ENCODE data around the gene STAT4.

The STAT4 gene

GRCh38 chr2:191145769-191146471 lies 4.9 kb downstream of the STAT4 start:
- no peak for DNase-seq (ENCODE audit: low read depth in 2 of 2)

- no peak for DNase-seq (ENCODE audit: low read depth in 2 of 2)
Measured at GRCh38 chr2:191144217-191144616, 6.6 kb downstream of the STAT4 start.

GRCh38 chr2:191143791-191144190 lies 7.0 kb downstream of the STAT4 start:
- no peak for DNase-seq (ENCODE audit: low read depth in 2 of 2)

- DNase-seq (ENCODE audit: low read depth in 2 of 2): no peak
Measured at GRCh38 chr2:191128911-191129304, 21.9 kb downstream of the STAT4 start.

GRCh38 chr2:191128172-191128910 lies 22.5 kb downstream of the STAT4 start:
- no peak for DNase-seq (ENCODE audit: low read depth in 2 of 2)

- DNase-seq (ENCODE audit: low read depth in 2 of 2): no peak
Measured at GRCh38 chr2:191127235-191127634, 23.6 kb downstream of the STAT4 start.

- no peak for DNase-seq (ENCODE audit: low read depth in 2 of 2)
Measured at GRCh38 chr2:191126386-191127085, 24.3 kb downstream of the STAT4 start.

GRCh38 chr2:191125646-191126045 lies 25.1 kb downstream of the STAT4 start:
- no peak for DNase-seq (ENCODE audit: low read depth in 2 of 2)

- DNase-seq (ENCODE audit: low read depth in 2 of 2): no peak
Measured at GRCh38 chr2:191122638-191123294, 28.0 kb downstream of the STAT4 start.

- DNase-seq (ENCODE audit: low read depth in 2 of 2): no peak
Measured at GRCh38 chr2:191117341-191117740, 33.5 kb downstream of the STAT4 start.

- no peak for DNase-seq (ENCODE audit: low read depth in 2 of 2)
Measured at GRCh38 chr2:191115804-191116203, 35.0 kb downstream of the STAT4 start.

- DNase-seq (ENCODE audit: low read depth in 2 of 2): peak in 1 of 2 donors; percentile 36
Measured at GRCh38 chr2:191115391-191115790, 35.4 kb downstream of the STAT4 start.

GRCh38 chr2:191114403-191114886 lies 36.3 kb downstream of the STAT4 start:
- peak in 1 of 2 donors; percentile 13 for DNase-seq (ENCODE audit: low read depth in 2 of 2)

GRCh38 chr2:191113761-191114160 lies 37.0 kb downstream of the STAT4 start:
- DNase-seq (ENCODE audit: low read depth in 2 of 2): no peak

GRCh38 chr2:191112448-191112901 lies 38.3 kb downstream of the STAT4 start:
- DNase-seq (ENCODE audit: low read depth in 2 of 2): no peak

GRCh38 chr2:191109888-191110287 lies 40.9 kb downstream of the STAT4 start:
- DNase-seq (ENCODE audit: low read depth in 2 of 2): no peak

GRCh38 chr2:191108331-191108730 lies 42.5 kb downstream of the STAT4 start:
- DNase-seq (ENCODE audit: low read depth in 2 of 2): no peak

- no peak for DNase-seq (ENCODE audit: low read depth in 2 of 2)
Measured at GRCh38 chr2:191105082-191105481, 45.7 kb downstream of the STAT4 start.

GRCh38 chr2:191103774-191104173 lies 47.0 kb downstream of the STAT4 start:
- no peak for DNase-seq (ENCODE audit: low read depth in 2 of 2)

GRCh38 chr2:191100216-191100615 lies 50.6 kb downstream of the STAT4 start:
- DNase-seq (ENCODE audit: low read depth in 2 of 2): no peak

- no peak for DNase-seq (ENCODE audit: low read depth in 2 of 2)
Measured at GRCh38 chr2:191087311-191087710, 63.5 kb downstream of the STAT4 start.

GRCh38 chr2:191086706-191087105 lies 64.1 kb downstream of the STAT4 start:
- no peak for DNase-seq (ENCODE audit: low read depth in 2 of 2)

Data from stimulated activated CD4-positive, alpha-beta T cell treated with anti-CD3 and anti-CD28 coated beads, Interleukin-1b, Interleukin-23, amount 100 ng/mL, for 4 hours (primary cell).